GM18861 (cell line): ENCODE results near the gene GGPS1.
"Not testable (repeated sequence)": the region's sequence is repeated elsewhere in the genome, so short reads cannot be mapped to it uniquely, and the experiment has no call there.

Experiments used
- ATAC-seq: cut with Tn5 transposase; IDR thresholded peaks from one replicate; pipeline ENCODE4 v1.9.1; 2021; ENCODE audit not compliant: unreplicated experiment

GGPS1 gene

GRCh38 chr1:235336903-235337302 lies 8.5 kb downstream of the GGPS1 start:
- peak; percentile 54 for ATAC-seq

GRCh38 chr1:235339746-235340145 lies 11.4 kb downstream of the GGPS1 start:
- ATAC-seq, result no peak

- ATAC-seq, result no peak
These were observed 13.0 kb downstream of the GGPS1 start for GRCh38 chr1:235341334-235341733.

- no peak for ATAC-seq
These were observed 13.7 kb downstream of the GGPS1 start for GRCh38 chr1:235342039-235342438.

- no peak for ATAC-seq
These were observed 14.1 kb downstream of the GGPS1 start for GRCh38 chr1:235342471-235342870.

- ATAC-seq, result no peak
These were observed 15.4 kb downstream of the GGPS1 start for GRCh38 chr1:235343726-235344125.

GRCh38 chr1:235351441-235351840 lies 23.1 kb downstream of the GGPS1 start:
- no peak for ATAC-seq

GRCh38 chr1:235351898-235352297 lies 23.5 kb downstream of the GGPS1 start:
- ATAC-seq, result no peak

GRCh38 chr1:235357485-235358373 lies 29.4 kb downstream of the GGPS1 start:
- ATAC-seq, result no peak

- no peak for ATAC-seq
These were observed 30.5 kb downstream of the GGPS1 start for GRCh38 chr1:235358899-235359298.

- not testable (repeated sequence) for ATAC-seq
These were observed 35.8 kb downstream of the GGPS1 start for GRCh38 chr1:235364189-235364588.

GRCh38 chr1:235366286-235366685 lies 37.9 kb downstream of the GGPS1 start:
- no peak for ATAC-seq

- ATAC-seq, result peak; percentile 100
These were observed 38.9 kb downstream of the GGPS1 start, which contains the start of gene TBCE for GRCh38 chr1:235367000-235367908. TSS of gene TBCE (plus strand) at chr1:235367427. CDS start at chr1:235380050, 12,623 bp downstream.

GRCh38 chr1:235368428-235368827 lies 40.1 kb downstream of the GGPS1 start:
- no peak for ATAC-seq

GRCh38 chr1:235369802-235370201 lies 41.4 kb downstream of the GGPS1 start:
- ATAC-seq, result no peak

GRCh38 chr1:235375919-235376605 lies 47.7 kb downstream of the GGPS1 start:
- no peak for ATAC-seq

GRCh38 chr1:235378134-235378735 lies 49.9 kb downstream of the GGPS1 start:
- not testable (repeated sequence) for ATAC-seq

- ATAC-seq, result not testable (repeated sequence)
These were observed 53.8 kb downstream of the GGPS1 start for GRCh38 chr1:235381955-235382739.

- ATAC-seq, result not testable (repeated sequence)
These were observed 57.3 kb downstream of the GGPS1 start for GRCh38 chr1:235385633-235386032.

GRCh38 chr1:235391874-235392273 lies 63.5 kb downstream of the GGPS1 start:
- ATAC-seq, result no peak
